WTC11 (cell line): ENCODE measurements around the gene TIAM2. TPM values are rescaled to one million over a fixed set of nuclear protein-coding genes. Genes with fewer than 3 reads are reported as not detected.

Experiments
- ATAC-seq: fragments of 200-7000 bp; cut with Tn5 transposase; 2 replicates; pipeline ENCODE4 v1.10.0; 2021; ENCODE audit warnings: mild to moderate bottlenecking, moderate library complexity
- CTCF ChIA-PET: fragments of 300-600 bp; sonication (Branson Sonifier 250); formaldehyde crosslinking; loops from one replicate; lab custom pipeline; 2021; ENCODE audit warnings: antibody characterized with exemption; lab: Charles Lee
- POLR2A ChIA-PET: fragments of 350-600 bp; sonication (Branson Sonifier 250); formaldehyde crosslinking; loops from one replicate; lab custom pipeline; 2021; ENCODE audit warnings: antibody characterized with exemption; lab: Charles Lee
- DNase-seq: peaks from one replicate; pipeline ENCODE4 v3.0.0; 2021; ENCODE audit warnings: low spot score
- H3K27ac Mint-ChIP-seq: 2 replicates; pipeline ENCODE4 v1.8.0; 2021; ENCODE audit warnings: mixed read lengths
- H3K27me3 Mint-ChIP-seq: 2 replicates; pipeline ENCODE4 v1.8.0; 2021; ENCODE audit warnings: low read depth, mild to moderate bottlenecking, moderate library complexity, mixed read lengths
- H3K36me3 Mint-ChIP-seq: 2 replicates; pipeline ENCODE4 v1.8.0; 2021; ENCODE audit warnings: mixed read lengths
- H3K4me1 Mint-ChIP-seq: 2 replicates; pipeline ENCODE4 v1.8.0; 2022; ENCODE audit warnings: mixed read lengths
- H3K4me3 Mint-ChIP-seq: 2 replicates; pipeline ENCODE4 v1.8.0; 2021; ENCODE audit warnings: mild to moderate bottlenecking, moderate library complexity, mixed read lengths
- H3K9me3 Mint-ChIP-seq: 2 replicates; pipeline ENCODE4 v1.8.0; 2021; ENCODE audit warnings: mixed read lengths
- AFF4 ChIP-seq: sonication (generic); formaldehyde crosslinking; IDR thresholded peaks from 2 replicates; pipeline ENCODE4 v1.8.1; 2023; ENCODE audit warnings: mild to moderate bottlenecking, missing genetic modification reagents, borderline replicate concordance
- ARID4B ChIP-seq: sonication (generic); formaldehyde crosslinking; IDR thresholded peaks from 2 replicates; pipeline ENCODE4 v1.8.0; 2023; ENCODE audit warnings: missing genetic modification reagents, mild to moderate bottlenecking, borderline replicate concordance
- ATF3 ChIP-seq: sonication (generic); formaldehyde crosslinking; conservative IDR thresholded peaks from 2 replicates; pipeline ENCODE4 v1.8.1; 2022; ENCODE audit warnings: mild to moderate bottlenecking, missing genetic modification reagents
- ATF6 ChIP-seq: sonication (generic); formaldehyde crosslinking; IDR thresholded peaks from 2 replicates; pipeline ENCODE4 v1.8.1; 2023; ENCODE audit warnings: mild to moderate bottlenecking, missing genetic modification reagents
- ETV6 ChIP-seq: sonication (generic); formaldehyde crosslinking; IDR thresholded peaks from 2 replicates; pipeline ENCODE4 v1.8.1; 2022; ENCODE audit warnings: mild to moderate bottlenecking, missing genetic modification reagents
- MAX ChIP-seq: sonication (generic); formaldehyde crosslinking; IDR thresholded peaks from 2 replicates; pipeline ENCODE4 v1.8.0; 2022; ENCODE audit warnings: mild to moderate bottlenecking, missing genetic modification reagents
- MXD4 ChIP-seq: fragments of 250-450 bp; sonication (Bioruptor Pico); IDR thresholded peaks from 2 replicates; pipeline ENCODE4 v1.8.0; 2021; ENCODE audit warnings: mild to moderate bottlenecking, moderate library complexity, borderline replicate concordance
- NFE2L1 ChIP-seq: sonication (generic); formaldehyde crosslinking; IDR thresholded peaks from 2 replicates; pipeline ENCODE4 v1.8.1; 2023; ENCODE audit warnings: missing genetic modification reagents
- NR2C2 ChIP-seq: sonication (generic); formaldehyde crosslinking; IDR thresholded peaks from 2 replicates; pipeline ENCODE4 v1.8.0; 2022; ENCODE audit warnings: mild to moderate bottlenecking, missing genetic modification reagents
- TEAD1 ChIP-seq: sonication (generic); formaldehyde crosslinking; IDR thresholded peaks from 2 replicates; pipeline ENCODE4 v1.8.0; 2022; ENCODE audit warnings: mild to moderate bottlenecking, missing genetic modification reagents
- ZNF219 ChIP-seq: sonication (generic); formaldehyde crosslinking; IDR thresholded peaks from 2 replicates; pipeline ENCODE4 v1.8.0; 2023; ENCODE audit warnings: missing genetic modification reagents, mild to moderate bottlenecking, borderline replicate concordance
- ZNF512 ChIP-seq: sonication (generic); formaldehyde crosslinking; IDR thresholded peaks from 2 replicates; pipeline ENCODE4 v1.8.1; 2022; ENCODE audit warnings: missing genetic modification reagents, borderline replicate concordance
- ZSCAN18 ChIP-seq: fragments of 250-450 bp; sonication (Bioruptor Pico); IDR thresholded peaks from 2 replicates; pipeline ENCODE4 v2.1.2; 2022; ENCODE audit warnings: mild to moderate bottlenecking, moderate library complexity
- total RNA-seq: library from RNA; stranded (reverse); gene quantifications from 3 replicates; pipeline ENCODE4 v1.2.3, GENCODE V29; 2021

The TIAM2 gene
- total RNA-seq, 1 experiment from 2014 or later: 15.1 TPM

GRCh38 chr6:154984146-154984545 lies 11.0 kb upstream of the TIAM2 start:
- CTCF ChIA-PET: interaction anchor here (0.6 to 1.5 kb wide), 2 partner anchors 116 to 152 kb away, joined by 3 to 4 read pairs; no protein-coding TSS in a partner anchor
- Mint-ChIP-seq H3K9me3 (no peaks in the 10 kb centered on the region), H3K27me3 (no peaks in the 10 kb centered on the region), H3K4me3 (no peak overlapping the region), H3K4me1 (peaks cover 3% of the 10 kb centered on the region; the same call in 1 of the 2 replicates), H3K27ac (no peak overlapping the region), H3K36me3 (no peaks in the 10 kb centered on the region)
- ATAC-seq (no peak), DNase-seq (no peak)
- POLR2A ChIA-PET: no interaction called here
- no peak for TF ChIP-seq TEAD1 (CRISPR knock-in tag)
- no peak for TF ChIP-seq ZNF512 (CRISPR knock-in tag)
- TF ChIP-seq ZSCAN18: no peak
- TF ChIP-seq ZNF219 (CRISPR knock-in tag): no peak
- TF ChIP-seq ATF6 (CRISPR knock-in tag): no peak
- TF ChIP-seq NFE2L1 (CRISPR knock-in tag): no peak
- TF ChIP-seq MAX (CRISPR knock-in tag): no peak
- TF ChIP-seq ETV6: no peak
- no peak for TF ChIP-seq MXD4 (CRISPR knock-in tag)
- TF ChIP-seq NR2C2 (CRISPR knock-in tag): no peak
- no peak for TF ChIP-seq ATF3 (CRISPR knock-in tag)
- TF ChIP-seq AFF4 (CRISPR knock-in tag): no peak
- no peak for TF ChIP-seq ARID4B (CRISPR knock-in tag)
